ENCODE results near the gene IVNS1ABP. TPM values are rescaled to one million over a fixed set of nuclear protein-coding genes. Genes with fewer than 3 reads are reported as not detected.

Gene IVNS1ABP
- total and polyA plus RNA-seq, 2 experiments from 2014 or later = 74.4 to 116 TPM

DNA sequence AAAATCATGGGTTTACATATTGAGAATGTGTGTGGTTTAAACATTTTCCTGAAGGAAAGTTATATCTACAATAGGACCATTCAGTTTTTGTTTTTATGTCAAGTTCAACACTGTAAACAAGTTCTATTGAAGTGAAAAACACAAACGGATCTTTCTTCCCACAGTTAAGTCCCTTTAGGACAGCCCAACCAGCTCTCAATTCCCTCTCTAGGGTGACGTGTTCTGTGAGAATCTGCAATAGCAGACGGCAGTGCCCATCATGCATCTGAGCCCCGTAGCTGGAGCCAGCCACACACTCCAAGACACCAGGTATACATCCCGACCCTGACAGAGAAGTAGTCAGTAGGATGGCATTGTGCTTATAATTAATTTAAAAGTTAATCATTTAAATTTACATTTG is 26.3 kb upstream of the IVNS1ABP start:
- Histone ChIP-seq H3K27me3 (no peaks in the 10 kb centered on the region), H3K4me1 (ENCODE audit: insufficient read depth) (no peaks in the 10 kb centered on the region), H4K20me1 (ENCODE audit: insufficient read depth, poor library complexity, severe bottlenecking) (no peaks in the 10 kb centered on the region), H3K27ac (no peak overlapping the region), H2AFZ (no peak overlapping the region), H3K4me2 (no peak overlapping the region), H3K36me3 (replicated peaks; ENCODE audit: insufficient read depth, low read depth) (no peaks in the 10 kb centered on the region), H3K9me2 (replicated peaks; ENCODE audit: insufficient read depth) (no peaks in the 10 kb centered on the region), H3K79me2 (no peaks in the 10 kb centered on the region), H3K4me3 (no peak overlapping the region), H3K9me3 (ENCODE audit: low read depth) (no peaks in the 10 kb centered on the region)
- DNase-seq (ENCODE audit: low spot score) = no peak
- TF ChIP-seq EZH2 (IDR thresholded peaks at IDR 0.05; ENCODE audit: borderline replicate concordance) = no peak
- TF ChIP-seq, protein P1, sequence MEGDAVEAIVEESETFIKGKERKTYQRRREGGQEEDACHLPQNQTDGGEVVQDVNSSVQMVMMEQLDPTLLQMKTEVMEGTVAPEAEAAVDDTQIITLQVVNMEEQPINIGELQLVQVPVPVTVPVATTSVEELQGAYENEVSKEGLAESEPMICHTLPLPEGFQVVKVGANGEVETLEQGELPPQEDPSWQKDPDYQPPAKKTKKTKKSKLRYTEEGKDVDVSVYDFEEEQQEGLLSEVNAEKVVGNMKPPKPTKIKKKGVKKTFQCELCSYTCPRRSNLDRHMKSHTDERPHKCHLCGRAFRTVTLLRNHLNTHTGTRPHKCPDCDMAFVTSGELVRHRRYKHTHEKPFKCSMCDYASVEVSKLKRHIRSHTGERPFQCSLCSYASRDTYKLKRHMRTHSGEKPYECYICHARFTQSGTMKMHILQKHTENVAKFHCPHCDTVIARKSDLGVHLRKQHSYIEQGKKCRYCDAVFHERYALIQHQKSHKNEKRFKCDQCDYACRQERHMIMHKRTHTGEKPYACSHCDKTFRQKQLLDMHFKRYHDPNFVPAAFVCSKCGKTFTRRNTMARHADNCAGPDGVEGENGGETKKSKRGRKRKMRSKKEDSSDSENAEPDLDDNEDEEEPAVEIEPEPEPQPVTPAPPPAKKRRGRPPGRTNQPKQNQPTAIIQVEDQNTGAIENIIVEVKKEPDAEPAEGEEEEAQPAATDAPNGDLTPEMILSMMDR (IDR thresholded peaks at IDR 0.05; ENCODE audit: poor library complexity) = no peak
- TF ChIP-seq EZH2phosphoT487 (IDR thresholded peaks at IDR 0.05; ENCODE audit: low read depth, severe bottlenecking, unreplicated experiment) = no peak
- 71% methylated on average over 5 of the region's 5 CpGs for WGBS (ENCODE audit: low lambda C conversion rate, missing lambda C conversion rate)

DNA sequence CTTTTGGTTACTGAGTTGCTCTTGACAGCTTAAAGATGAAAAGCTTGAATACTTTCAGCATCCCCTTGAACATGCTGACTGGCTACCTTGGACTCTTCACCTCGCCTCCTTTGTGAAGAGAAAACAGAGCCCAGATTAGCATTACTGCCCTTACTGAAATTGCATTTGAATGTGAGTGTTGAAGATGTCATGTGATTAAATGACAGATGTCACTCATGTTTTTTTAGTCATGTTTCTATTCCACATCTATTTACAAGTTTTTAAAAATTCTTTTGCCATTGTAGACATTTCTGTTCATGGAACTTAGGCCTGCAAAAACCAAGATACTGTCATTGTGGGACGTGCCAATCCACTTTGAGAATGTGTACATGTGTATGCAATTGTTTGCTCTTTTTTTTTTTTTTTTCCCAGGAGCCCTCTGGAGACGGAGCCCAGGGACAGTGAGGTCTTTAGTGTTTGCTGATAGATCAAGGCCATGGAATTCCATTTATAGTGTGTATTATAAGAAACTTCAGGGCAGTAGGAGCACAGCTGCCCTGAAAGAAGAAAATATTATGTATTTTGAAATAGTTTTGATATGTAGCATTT is 25.7 kb upstream of the IVNS1ABP start:
- Histone ChIP-seq H3K27ac (no peak overlapping the region), H3K79me2 (no peaks in the 10 kb centered on the region)

DNA sequence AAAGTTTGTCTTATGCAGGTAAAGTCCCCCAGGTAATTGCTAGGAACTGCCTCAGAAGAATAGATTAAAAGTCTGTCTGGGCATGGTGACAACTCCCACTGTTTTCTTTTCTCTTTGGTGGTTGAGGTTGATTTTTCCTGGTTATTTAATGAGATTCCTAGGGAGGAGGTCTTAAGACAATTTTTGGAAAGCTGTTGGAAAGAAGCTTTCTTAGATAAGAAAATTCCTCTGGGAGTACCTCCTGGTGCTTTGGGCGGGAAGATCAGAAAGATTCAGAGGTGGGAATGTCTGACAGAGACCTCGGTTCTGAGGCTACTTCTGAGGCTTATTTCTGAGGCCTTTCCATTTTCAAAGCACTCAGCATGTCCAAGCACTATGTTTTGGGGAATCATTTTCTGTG is 25.0 kb upstream of the IVNS1ABP start:
- TF ChIP-seq EZH2 (IDR thresholded peaks at IDR 0.05; ENCODE audit: borderline replicate concordance) (no peak), EZH2phosphoT487 (IDR thresholded peaks at IDR 0.05; ENCODE audit: low read depth, severe bottlenecking, unreplicated experiment) (no peak)
- TF ChIP-seq, protein P1 (IDR thresholded peaks at IDR 0.05; ENCODE audit: poor library complexity) = no peak
- H3K27ac ChIP-seq = no peak overlapping the region

More for the DNA sequence above, 25.7 kb upstream of the IVNS1ABP start:
- Histone ChIP-seq H3K4me3 (no peak overlapping the region), H3K27me3 (no peaks in the 10 kb centered on the region), H2AFZ (no peak overlapping the region), H3K9me2 (replicated peaks; ENCODE audit: insufficient read depth) (no peaks in the 10 kb centered on the region), H3K4me1 (ENCODE audit: insufficient read depth) (no peaks in the 10 kb centered on the region), H3K4me2 (no peak overlapping the region), H3K9me3 (ENCODE audit: low read depth) (no peaks in the 10 kb centered on the region), H3K36me3 (replicated peaks; ENCODE audit: insufficient read depth, low read depth) (no peaks in the 10 kb centered on the region), H4K20me1 (ENCODE audit: insufficient read depth, poor library complexity, severe bottlenecking) (no peaks in the 10 kb centered on the region)
- TF ChIP-seq, protein P1 (IDR thresholded peaks at IDR 0.05; ENCODE audit: poor library complexity) = no peak
- TF ChIP-seq EZH2 (IDR thresholded peaks at IDR 0.05; ENCODE audit: borderline replicate concordance) (no peak), EZH2phosphoT487 (IDR thresholded peaks at IDR 0.05; ENCODE audit: low read depth, severe bottlenecking, unreplicated experiment) (no peak)
- no peak for DNase-seq (ENCODE audit: low spot score)
- WGBS (ENCODE audit: low lambda C conversion rate, missing lambda C conversion rate) = 73% methylated on average over 3 of the region's 3 CpGs

More for the DNA sequence above, 25.0 kb upstream of the IVNS1ABP start:
- H4K20me1 ChIP-seq (ENCODE audit: insufficient read depth, poor library complexity, severe bottlenecking) = no peaks in the 10 kb centered on the region
- 82% methylated on average over 2 of the region's 2 CpGs for WGBS (ENCODE audit: low lambda C conversion rate, missing lambda C conversion rate)
- no peaks in the 10 kb centered on the region for H3K79me2 ChIP-seq
- DNase-seq (ENCODE audit: low spot score) = no peak
- H3K9me2 ChIP-seq (replicated peaks; ENCODE audit: insufficient read depth) = no peaks in the 10 kb centered on the region
- no peaks in the 10 kb centered on the region for H3K4me1 ChIP-seq (ENCODE audit: insufficient read depth)
- H3K27me3 ChIP-seq = no peaks in the 10 kb centered on the region
- H3K4me3 ChIP-seq = no peak overlapping the region
- no peaks in the 10 kb centered on the region for H3K36me3 ChIP-seq (replicated peaks; ENCODE audit: insufficient read depth, low read depth)
- no peak overlapping the region for H2AFZ ChIP-seq
- H3K4me2 ChIP-seq = no peak overlapping the region
- H3K9me3 ChIP-seq (ENCODE audit: low read depth) = no peaks in the 10 kb centered on the region

All from hepatocyte (in vitro differentiated cells).